HepG2 (cell line): Measurements from ENCODE around the gene CCR9.

Experiments used
- EZH2 ChIP-seq: conservative IDR thresholded peaks from 2 replicates; pipeline ENCODE4 v1.6.1; 2012; ENCODE audit warnings: mild to moderate bottlenecking, low read depth, low read length, moderate library complexity
- ZNF383 ChIP-seq: sonication (generic); formaldehyde crosslinking; IDR thresholded peaks from 2 replicates; pipeline ENCODE4 v1.4.0; 2020; ENCODE audit warnings: missing genetic modification reagents, mild to moderate bottlenecking, borderline replicate concordance
- ZNF776 ChIP-seq: sonication (generic); formaldehyde crosslinking; IDR thresholded peaks from 2 replicates; pipeline ENCODE4 v1.4.0; 2020; ENCODE audit warnings: mild to moderate bottlenecking, missing genetic modification reagents
- TF ChIP-seq, protein P1 (sequence below): sonication (generic); formaldehyde crosslinking; IDR thresholded peaks from 2 replicates; pipeline ENCODE4 v1.5.0; 2020; ENCODE audit warnings: mild to moderate bottlenecking, missing genetic modification reagents, moderate library complexity
- TF ChIP-seq, protein P2 (sequence below): sonication (generic); formaldehyde crosslinking; IDR thresholded peaks from 2 replicates; pipeline ENCODE4 v1.5.0; 2020; ENCODE audit warnings: missing genetic modification reagents

DNA sequence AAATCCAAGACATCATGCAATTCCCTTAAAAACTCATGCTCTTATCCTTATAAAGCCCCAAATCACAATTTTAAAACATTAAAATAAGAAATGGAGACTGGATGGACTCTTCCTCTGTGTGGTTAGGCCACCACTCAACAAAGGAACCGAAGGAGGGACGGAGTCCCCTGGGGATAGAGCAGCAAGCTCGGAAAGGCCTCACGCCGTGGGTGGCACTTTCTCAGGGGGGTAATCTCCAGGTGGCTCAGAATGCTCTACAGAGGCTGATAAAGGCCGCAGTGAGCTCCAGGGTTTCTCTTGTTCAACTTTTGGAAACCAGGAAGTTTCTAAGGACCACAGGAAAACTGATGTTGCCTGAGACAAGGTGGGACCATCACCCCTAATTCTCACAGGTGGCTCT, 23.2 kb downstream of the CCR9 start:
- TF ChIP-seq, protein P1, sequence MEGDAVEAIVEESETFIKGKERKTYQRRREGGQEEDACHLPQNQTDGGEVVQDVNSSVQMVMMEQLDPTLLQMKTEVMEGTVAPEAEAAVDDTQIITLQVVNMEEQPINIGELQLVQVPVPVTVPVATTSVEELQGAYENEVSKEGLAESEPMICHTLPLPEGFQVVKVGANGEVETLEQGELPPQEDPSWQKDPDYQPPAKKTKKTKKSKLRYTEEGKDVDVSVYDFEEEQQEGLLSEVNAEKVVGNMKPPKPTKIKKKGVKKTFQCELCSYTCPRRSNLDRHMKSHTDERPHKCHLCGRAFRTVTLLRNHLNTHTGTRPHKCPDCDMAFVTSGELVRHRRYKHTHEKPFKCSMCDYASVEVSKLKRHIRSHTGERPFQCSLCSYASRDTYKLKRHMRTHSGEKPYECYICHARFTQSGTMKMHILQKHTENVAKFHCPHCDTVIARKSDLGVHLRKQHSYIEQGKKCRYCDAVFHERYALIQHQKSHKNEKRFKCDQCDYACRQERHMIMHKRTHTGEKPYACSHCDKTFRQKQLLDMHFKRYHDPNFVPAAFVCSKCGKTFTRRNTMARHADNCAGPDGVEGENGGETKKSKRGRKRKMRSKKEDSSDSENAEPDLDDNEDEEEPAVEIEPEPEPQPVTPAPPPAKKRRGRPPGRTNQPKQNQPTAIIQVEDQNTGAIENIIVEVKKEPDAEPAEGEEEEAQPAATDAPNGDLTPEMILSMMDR (CRISPR knock-in tag), result no peak
- TF ChIP-seq, protein P2, sequence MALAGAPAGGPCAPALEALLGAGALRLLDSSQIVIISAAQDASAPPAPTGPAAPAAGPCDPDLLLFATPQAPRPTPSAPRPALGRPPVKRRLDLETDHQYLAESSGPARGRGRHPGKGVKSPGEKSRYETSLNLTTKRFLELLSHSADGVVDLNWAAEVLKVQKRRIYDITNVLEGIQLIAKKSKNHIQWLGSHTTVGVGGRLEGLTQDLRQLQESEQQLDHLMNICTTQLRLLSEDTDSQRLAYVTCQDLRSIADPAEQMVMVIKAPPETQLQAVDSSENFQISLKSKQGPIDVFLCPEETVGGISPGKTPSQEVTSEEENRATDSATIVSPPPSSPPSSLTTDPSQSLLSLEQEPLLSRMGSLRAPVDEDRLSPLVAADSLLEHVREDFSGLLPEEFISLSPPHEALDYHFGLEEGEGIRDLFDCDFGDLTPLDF (CRISPR knock-in tag), result no peak
- no peak for TF ChIP-seq ZNF383 (CRISPR knock-in tag)
- TF ChIP-seq EZH2, result no peak
- TF ChIP-seq ZNF776 (CRISPR knock-in tag), result no peak
